Psoas muscle (tissue), 8 donors: Measurements from ENCODE around the gene VWC2. TPM values are rescaled to one million over a fixed set of nuclear protein-coding genes. Genes with fewer than 3 reads are reported as not detected.

Source experiments
- ATAC-seq, 4 donors: fragments of 200-7000 bp; cut with Tn5 transposase; one replicate each; pipeline ENCODE4 v1.9.1; 2020; ENCODE audit warnings: moderate library complexity in 3 of 4, mild to moderate bottlenecking in 2 of 4
- DNase-seq, 2 donors: peaks; one replicate each; pipeline ENCODE4 v3.0.0-alpha.2; 2020
- H3K27ac ChIP-seq: fragments of 200-600 bp; one replicate; pipeline ENCODE4 v1.8.0; 2022
- H3K27me3 ChIP-seq, 3 donors: fragments of 200-600 bp in 1 of 3; one replicate each; pipeline versions ENCODE4 v1.6.1 to v1.8.0; 2013 to 2022; ENCODE audit warnings: low read length in 2 of 3, mild to moderate bottlenecking in 2 of 3, moderate library complexity in 1 of 3; ENCODE audit not compliant: insufficient read depth in 3 of 3
- H3K36me3 ChIP-seq, 2 donors: fragments of 200-600 bp in 1 of 2; one replicate each; pipeline versions ENCODE4 v1.6.1 to v1.8.0; 2013 to 2022; ENCODE audit warnings: low read depth in 1 of 2, mild to moderate bottlenecking in 1 of 2, moderate library complexity in 1 of 2; ENCODE audit not compliant: insufficient read depth in 1 of 2
- H3K4me1 ChIP-seq: fragments of 200-600 bp; one replicate; pipeline ENCODE4 v1.8.0; 2022
- H3K4me3 ChIP-seq: fragments of 200-600 bp; one replicate; pipeline ENCODE4 v1.8.0; 2022; ENCODE audit warnings: mild to moderate bottlenecking
- H3K9me3 ChIP-seq: fragments of 200-600 bp; one replicate; pipeline ENCODE4 v1.8.0; 2022
- CTCF ChIP-seq: fragments of 200-600 bp; IDR thresholded peaks from one replicate; pipeline ENCODE4 v1.8.0; 2022; ENCODE audit warnings: antibody characterized with exemption
- WGBS, 3 donors: extraction: QIAGEN DNeasy Blood & Tissue Kit; methylation state at CpG; one replicate each; pipeline versions ENCODE4 v1.1.6 to v1.1.7; 2013; 5-methylcytosine and 5-hydroxymethylcytosine counted together
- intact Hi-C, 2 donors: fragments of 100-400 bp; cut with DNase I; formaldehyde crosslinking; loops; one replicate each; pipeline versions ENCODE4 v1.11.0 to v1.14.2; 2022
- polyA plus RNA-seq, 3 donors: library from polyadenylated mRNA; stranded (reverse); fragments of 200-250 nt; gene quantifications; one replicate each; pipeline ENCODE4 v1.2.3, GENCODE V29; 2013
- total RNA-seq, 4 donors: library from RNA; stranded (reverse); fragmentation: NEBNext Ultra II Directional in 2 of 4; extraction: Animal tissue kit (Norgen Biotek cat#: 25700) in 2 of 4; gene quantifications; one replicate each; pipeline versions ENCODE4 v1.2.1 to v1.2.4, GENCODE V29; 2021 to 2023
- donor health status: healthy with polysubstance abuse.
- donor health status: DM: no; HTN: no; CAD: no; lungs with moderate emphysema.
- donor health status: Bipolar disorder and iron deficiency.
- donor health status: healthy.
- donor health status: DM: yes; HTN: yes; CAD: no.
- donor health status: DM: no; HTN: no; CAD: no.
- donor health status: DM: no; HTN: no; CAD: no.
- donor health status: DM: yes; HTN: yes; CAD: no.

The VWC2 gene
- total and polyA plus RNA-seq, 7 donors = under 0.01 to 0.01 TPM; not detected in 5

- Histone ChIP-seq H3K27me3 (no peaks in the 10 kb centered on the region), H3K4me3 (no peak overlapping the region), H3K9me3 (no peaks in the 10 kb centered on the region), H3K27ac (no peak overlapping the region), H3K4me1 (no peaks in the 10 kb centered on the region), H3K36me3 (no peaks in the 10 kb centered on the region)
- no peak for ATAC-seq
- intact Hi-C loops = no loop called here
- no peak for DNase-seq
- WGBS, 3 donors = 53 to 76% (median 68%) methylated on average over 6 of the region's 6 CpGs
- TF ChIP-seq CTCF = no peak
Observed at GRCh38 chr7:49797987-49798660, 24.7 kb downstream of the VWC2 start.

GRCh38 chr7:49800031-49800430 lies 26.6 kb downstream of the VWC2 start:
- DNase-seq = no peak
- no peaks in the 10 kb centered on the region for H3K27me3 ChIP-seq
- ATAC-seq = no peak
- H3K36me3 ChIP-seq = no peaks in the 10 kb centered on the region
- no peak for TF ChIP-seq CTCF
- intact Hi-C loops = no loop called here
- H3K4me1 ChIP-seq = no peaks in the 10 kb centered on the region
- WGBS, 3 donors = 80 to 87% (median 85%) methylated on average over 5 of the region's 5 CpGs
- H3K9me3 ChIP-seq = no peaks in the 10 kb centered on the region
- H3K27ac ChIP-seq = no peak overlapping the region
- no peak overlapping the region for H3K4me3 ChIP-seq

GRCh38 chr7:49802600-49802999 lies 29.2 kb downstream of the VWC2 start:
- ATAC-seq = no peak
- H3K27me3 ChIP-seq = no peaks in the 10 kb centered on the region
- H3K27ac ChIP-seq = no peak overlapping the region
- DNase-seq = no peak
- no peaks in the 10 kb centered on the region for H3K9me3 ChIP-seq
- TF ChIP-seq CTCF = no peak
- intact Hi-C loops = no loop called here
- no peaks in the 10 kb centered on the region for H3K36me3 ChIP-seq
- no peaks in the 10 kb centered on the region for H3K4me1 ChIP-seq
- H3K4me3 ChIP-seq = no peak overlapping the region
- 91 to 93% (median 91%) methylated on average over 15 of the region's 15 CpGs for WGBS, 3 donors

GRCh38 chr7:49803812-49804211 lies 30.4 kb downstream of the VWC2 start:
- 85 to 89% (median 88%) methylated on average over 4 of the region's 4 CpGs for whole genome bisulfite sequencing, 3 donors
- Histone ChIP-seq H3K9me3 (no peaks in the 10 kb centered on the region), H3K4me1 (no peaks in the 10 kb centered on the region), H3K27ac (no peak overlapping the region), H3K36me3 (no peaks in the 10 kb centered on the region), H3K4me3 (no peak overlapping the region), H3K27me3 (no peaks in the 10 kb centered on the region)
- ATAC-seq = no peak
- no peak for TF ChIP-seq CTCF
- intact Hi-C loops = no loop called here
- DNase-seq = no peak

GRCh38 chr7:49805371-49806007 lies 32.1 kb downstream of the VWC2 start:
- Histone ChIP-seq H3K9me3 (no peaks in the 10 kb centered on the region), H3K27ac (no peak overlapping the region), H3K36me3 (no peaks in the 10 kb centered on the region), H3K27me3 (no peaks in the 10 kb centered on the region), H3K4me1 (no peaks in the 10 kb centered on the region), H3K4me3 (no peak overlapping the region)
- no peak for ATAC-seq
- DNase-seq = no peak
- WGBS, 3 donors = 61 to 69% (median 62%) methylated on average over 2 of the region's 2 CpGs
- TF ChIP-seq CTCF = no peak
- intact Hi-C loops = no loop called here
